ENCODE data around the gene TMEM106B.
A peak's percentile ranks its signal among the peaks of the same experiment; 100 is the strongest.

Gene TMEM106B

GRCh38 chr7:12209221-12209620 lies 1.9 kb upstream of the TMEM106B start:
- H2BK12ac ChIP-seq (ENCODE audit: low read length) = no peak overlapping the region
- peaks cover 0 to 36% (median 2%) of the 10 kb centered on the region in 3 experiments for H3K27me3 ChIP-seq (ENCODE audit: control insufficient read depth in 3 of 3, insufficient read depth in 3 of 3, low read depth in 1 of 3, low read length in 3 of 3)
- H3K4ac ChIP-seq (ENCODE audit: low read length) = no peak overlapping the region
- no peak overlapping the region for H2BK15ac ChIP-seq (ENCODE audit: low read length)
- peaks cover 0 to 5% of the 10 kb centered on the region in 2 donors for H3K4me1 ChIP-seq (ENCODE audit: control insufficient read depth in 2 of 2, insufficient read depth in 1 of 2, low read depth in 1 of 2, low read length in 2 of 2)
- H2BK5ac ChIP-seq (ENCODE audit: low read length) = no peak overlapping the region
- no peak overlapping the region for H3K4me3 ChIP-seq (ENCODE audit: low read length in 2 of 2)
- H3K18ac ChIP-seq (ENCODE audit: low read length) = no peak overlapping the region
- no peaks in the 10 kb centered on the region for H3K36me3 ChIP-seq (replicated peaks in 1 of 2; ENCODE audit: control insufficient read depth in 2 of 2, insufficient read depth in 2 of 2, low read length in 2 of 2)
- H3K14ac ChIP-seq (ENCODE audit: low read length) = no peak overlapping the region
- no peak overlapping the region for H2AFZ ChIP-seq (ENCODE audit: low read length)
- no peak overlapping the region for H2BK120ac ChIP-seq (ENCODE audit: low read depth, low read length)
- no CpG with 5 or more reads among the region's 1 CpG for WGBS, 2 donors (ENCODE audit: extremely low coverage in 2 of 2, insufficient read length in 2 of 2, insufficient replicate concordance in 1 of 2)
- H4K8ac ChIP-seq (ENCODE audit: low read depth, low read length) = no peak overlapping the region
- H4K91ac ChIP-seq (ENCODE audit: low read depth, low read length, poor library complexity) = no peak overlapping the region
- H2AK5ac ChIP-seq (ENCODE audit: low read depth, low read length) = no peak overlapping the region
- no peak for DNase-seq (ENCODE audit: low spot score)
- H3K4me2 ChIP-seq (ENCODE audit: insufficient read depth, low read length, poor library complexity, severe bottlenecking) = no peak overlapping the region
- no peaks in the 10 kb centered on the region for H3K79me1 ChIP-seq (ENCODE audit: low read depth, low read length)
- no peak overlapping the region for H3K9ac ChIP-seq (ENCODE audit: low read depth, low read length, poor library complexity)
- no peak overlapping the region for H3K27ac ChIP-seq (replicated peaks; ENCODE audit: low read length)
- no peaks in the 10 kb centered on the region for H3K9me3 ChIP-seq (replicated peaks in 1 of 2; ENCODE audit: control insufficient read depth in 2 of 2, insufficient read depth in 1 of 2, low read depth in 1 of 2, low read length in 2 of 2)
- no peak overlapping the region for H3K23ac ChIP-seq (ENCODE audit: low read depth, low read length, poor library complexity)

DNA sequence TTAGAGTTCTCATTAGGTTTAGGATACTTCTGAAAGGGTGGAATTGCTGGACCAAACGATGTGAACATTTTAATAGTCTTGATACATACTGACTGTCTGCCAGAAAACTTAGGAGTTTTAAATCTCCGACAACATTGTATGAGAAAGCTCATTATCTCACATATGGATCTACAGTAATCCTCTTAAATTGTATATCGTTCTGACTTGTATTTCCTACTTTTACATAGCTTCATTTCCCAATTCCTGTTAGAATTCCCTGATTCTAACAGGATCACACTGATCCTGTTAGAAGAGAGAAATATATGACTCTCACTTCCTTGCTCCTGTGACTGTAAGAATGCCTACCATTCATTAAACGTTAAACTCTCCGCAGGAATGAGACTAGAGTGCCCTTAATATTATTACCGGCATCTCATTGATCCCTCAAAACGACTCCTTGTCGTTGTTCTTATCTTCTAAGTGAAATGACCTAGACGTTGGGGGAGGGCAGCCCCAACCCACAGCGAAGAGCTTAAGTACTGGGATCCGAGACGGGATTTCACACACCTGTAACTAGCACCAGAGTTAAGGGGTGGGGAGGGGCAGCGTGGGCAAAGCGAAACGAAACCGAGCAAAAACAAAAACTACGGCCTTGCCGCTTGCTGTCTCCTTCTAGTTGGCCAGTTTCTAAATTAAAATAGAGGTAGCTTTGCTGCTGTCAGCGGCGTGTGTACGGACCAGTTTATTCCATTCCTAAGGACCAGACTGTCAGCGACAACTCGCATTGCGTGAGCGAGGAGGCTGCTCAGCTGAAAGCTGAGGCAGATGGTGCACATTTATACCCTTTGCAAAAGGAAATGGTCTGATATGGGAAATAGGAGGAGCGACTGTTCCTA lies 678 bp upstream of the TMEM106B start:
- no peak overlapping the region for H2BK15ac ChIP-seq (ENCODE audit: low read length)
- no peak overlapping the region for H4K8ac ChIP-seq (ENCODE audit: low read depth, low read length)
- H4K91ac ChIP-seq (ENCODE audit: low read depth, low read length, poor library complexity) = no peak overlapping the region
- peak overlapping the region; percentile 85 for H2AFZ ChIP-seq (ENCODE audit: low read length)
- H3K27ac ChIP-seq (replicated peaks; ENCODE audit: low read length) = no peak overlapping the region
- H2AK5ac ChIP-seq (ENCODE audit: low read depth, low read length) = no peak overlapping the region
- H3K14ac ChIP-seq (ENCODE audit: low read length) = no peak overlapping the region
- no CpG with 5 or more reads among the region's 26 CpGs for WGBS, 2 donors (ENCODE audit: extremely low coverage in 2 of 2, insufficient read length in 2 of 2, insufficient replicate concordance in 1 of 2)
- DNase-seq (ENCODE audit: low spot score) = no peak
- H3K36me3 ChIP-seq (replicated peaks in 1 of 2; ENCODE audit: control insufficient read depth in 2 of 2, insufficient read depth in 2 of 2, low read length in 2 of 2) = peaks cover 0 to 9% of the 10 kb centered on the region in 2 donors
- peaks cover 0 to 36% (median 2%) of the 10 kb centered on the region in 3 experiments for H3K27me3 ChIP-seq (ENCODE audit: control insufficient read depth in 3 of 3, insufficient read depth in 3 of 3, low read depth in 1 of 3, low read length in 3 of 3)
- H2BK5ac ChIP-seq (ENCODE audit: low read length) = no peak overlapping the region
- H3K9ac ChIP-seq (ENCODE audit: low read depth, low read length, poor library complexity) = peak overlapping the region; percentile 53
- no peaks in the 10 kb centered on the region for H3K79me1 ChIP-seq (ENCODE audit: low read depth, low read length)
- no peaks in the 10 kb centered on the region for H3K9me3 ChIP-seq (replicated peaks in 1 of 2; ENCODE audit: control insufficient read depth in 2 of 2, insufficient read depth in 1 of 2, low read depth in 1 of 2, low read length in 2 of 2)
- H3K4me3 ChIP-seq (ENCODE audit: low read length in 2 of 2) = peak overlapping the region; percentile 58 to 97
- no peak overlapping the region for H2BK12ac ChIP-seq (ENCODE audit: low read length)
- H3K23ac ChIP-seq (ENCODE audit: low read depth, low read length, poor library complexity) = no peak overlapping the region
- H3K4ac ChIP-seq (ENCODE audit: low read length) = no peak overlapping the region
- peaks cover 0 to 5% of the 10 kb centered on the region in 2 donors for H3K4me1 ChIP-seq (ENCODE audit: control insufficient read depth in 2 of 2, insufficient read depth in 1 of 2, low read depth in 1 of 2, low read length in 2 of 2)
- H3K18ac ChIP-seq (ENCODE audit: low read length) = peak overlapping the region; percentile 2
- H3K4me2 ChIP-seq (ENCODE audit: insufficient read depth, low read length, poor library complexity, severe bottlenecking) = peak overlapping the region; percentile 75
- no peak overlapping the region for H2BK120ac ChIP-seq (ENCODE audit: low read depth, low read length)

- Histone ChIP-seq H3K14ac (ENCODE audit: low read length) (peak overlapping the region; percentile 78), H3K27ac (replicated peaks; ENCODE audit: low read length) (peak overlapping the region; percentile 91), H3K36me3 (replicated peaks in 1 of 2; ENCODE audit: control insufficient read depth in 2 of 2, insufficient read depth in 2 of 2, low read length in 2 of 2) (peaks cover 0 to 23% of the 10 kb centered on the region in 2 donors), H2BK15ac (ENCODE audit: low read length) (no peak overlapping the region), H3K23ac (ENCODE audit: low read depth, low read length, poor library complexity) (peak overlapping the region; percentile 83), H2AFZ (ENCODE audit: low read length) (peak overlapping the region; percentile 85), H2BK12ac (ENCODE audit: low read length) (no peak overlapping the region), H3K4me2 (ENCODE audit: insufficient read depth, low read length, poor library complexity, severe bottlenecking) (peak overlapping the region; percentile 75), H2AK5ac (ENCODE audit: low read depth, low read length) (no peak overlapping the region), H3K18ac (ENCODE audit: low read length) (peak overlapping the region; percentile 98), H2BK120ac (ENCODE audit: low read depth, low read length) (no peak overlapping the region), H2BK5ac (ENCODE audit: low read length) (no peak overlapping the region), H3K9me3 (replicated peaks in 1 of 2; ENCODE audit: control insufficient read depth in 2 of 2, insufficient read depth in 1 of 2, low read depth in 1 of 2, low read length in 2 of 2) (no peaks in the 10 kb centered on the region), H3K4me1 (ENCODE audit: control insufficient read depth in 2 of 2, insufficient read depth in 1 of 2, low read depth in 1 of 2, low read length in 2 of 2) (peaks cover 0 to 5% of the 10 kb centered on the region in 2 donors), H4K8ac (ENCODE audit: low read depth, low read length) (no peak overlapping the region), H3K27me3 (ENCODE audit: control insufficient read depth in 3 of 3, insufficient read depth in 3 of 3, low read depth in 1 of 3, low read length in 3 of 3) (peaks cover 0 to 33% (median 2%) of the 10 kb centered on the region in 3 experiments), H3K4me3 (ENCODE audit: low read length in 2 of 2) (peak overlapping the region; percentile 58 to 97), H4K91ac (ENCODE audit: low read depth, low read length, poor library complexity) (no peak overlapping the region), H3K9ac (ENCODE audit: low read depth, low read length, poor library complexity) (peak overlapping the region; percentile 87), H3K79me1 (ENCODE audit: low read depth, low read length) (no peaks in the 10 kb centered on the region), H3K4ac (ENCODE audit: low read length) (no peak overlapping the region)
- no peak for DNase-seq (ENCODE audit: low spot score)
- no CpG with 5 or more reads among the region's 9 CpGs for WGBS, 2 donors (ENCODE audit: extremely low coverage in 2 of 2, insufficient read length in 2 of 2, insufficient replicate concordance in 1 of 2)
Measured at GRCh38 chr7:12211711-12212485, 804 bp downstream of the TMEM106B start.

DNA sequence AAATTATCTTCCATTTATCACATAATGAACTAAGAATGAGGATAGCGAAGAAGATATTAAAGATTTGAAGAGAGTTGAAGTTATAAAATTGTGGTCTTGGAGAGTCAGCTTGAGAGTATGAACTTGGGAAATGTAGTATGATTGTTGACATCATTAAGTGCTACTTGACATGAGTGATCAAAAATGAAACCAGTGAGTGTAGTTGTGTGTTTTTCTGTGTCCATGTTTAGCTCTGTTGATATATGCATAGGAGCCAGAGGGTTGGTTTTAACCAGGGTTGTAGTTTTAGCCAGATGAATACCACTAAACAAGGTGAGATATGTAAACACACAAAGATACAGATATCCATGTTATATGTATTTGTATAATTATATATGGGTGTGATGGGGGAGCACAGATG lies 6.2 kb downstream of the TMEM106B start:
- Histone ChIP-seq H3K36me3 (replicated peaks in 1 of 2; ENCODE audit: control insufficient read depth in 2 of 2, insufficient read depth in 2 of 2, low read length in 2 of 2) (peaks cover 0 to 74% of the 10 kb centered on the region in 2 donors), H3K27ac (replicated peaks; ENCODE audit: low read length) (no peak overlapping the region), H2BK5ac (ENCODE audit: low read length) (no peak overlapping the region), H4K91ac (ENCODE audit: low read depth, low read length, poor library complexity) (no peak overlapping the region), H2BK12ac (ENCODE audit: low read length) (no peak overlapping the region), H3K79me1 (ENCODE audit: low read depth, low read length) (no peaks in the 10 kb centered on the region), H4K8ac (ENCODE audit: low read depth, low read length) (no peak overlapping the region), H3K4me2 (ENCODE audit: insufficient read depth, low read length, poor library complexity, severe bottlenecking) (no peak overlapping the region), H3K14ac (ENCODE audit: low read length) (no peak overlapping the region), H3K4ac (ENCODE audit: low read length) (no peak overlapping the region), H2AFZ (ENCODE audit: low read length) (no peak overlapping the region), H2BK120ac (ENCODE audit: low read depth, low read length) (no peak overlapping the region), H3K23ac (ENCODE audit: low read depth, low read length, poor library complexity) (no peak overlapping the region), H3K9me3 (replicated peaks in 1 of 2; ENCODE audit: control insufficient read depth in 2 of 2, insufficient read depth in 1 of 2, low read depth in 1 of 2, low read length in 2 of 2) (no peaks in the 10 kb centered on the region), H3K27me3 (ENCODE audit: control insufficient read depth in 3 of 3, insufficient read depth in 3 of 3, low read depth in 1 of 3, low read length in 3 of 3) (no peaks in the 10 kb centered on the region), H3K9ac (ENCODE audit: low read depth, low read length, poor library complexity) (no peak overlapping the region), H3K18ac (ENCODE audit: low read length) (no peak overlapping the region), H3K4me3 (ENCODE audit: low read length in 2 of 2) (no peak overlapping the region), H2BK15ac (ENCODE audit: low read length) (no peak overlapping the region), H3K4me1 (ENCODE audit: control insufficient read depth in 2 of 2, insufficient read depth in 1 of 2, low read depth in 1 of 2, low read length in 2 of 2) (peaks cover 0 to 7% of the 10 kb centered on the region in 2 donors), H2AK5ac (ENCODE audit: low read depth, low read length) (no peak overlapping the region)
- 100% methylated on average over 1 of the region's 1 CpG for WGBS, 2 donors (ENCODE audit: extremely low coverage in 2 of 2, insufficient read length in 2 of 2, insufficient replicate concordance in 1 of 2)
- DNase-seq (ENCODE audit: low spot score) = no peak
